Femur (tissue), 1 donor: ENCODE data around the gene SF3A2.
A peak's percentile ranks its signal among the peaks of the same experiment; 100 is the strongest.

Experiments
- DNase-seq: peaks from one replicate; pipeline ENCODE4 v3.0.0-alpha.2; 2017

SF3A2 gene

GRCh38 chr19:2255112-2255845 lies 18.7 kb downstream of the SF3A2 start:
- DNase-seq: peak; percentile 39

- peak; percentile 87 for DNase-seq
Measured at GRCh38 chr19:2255982-2256685, 19.5 kb downstream of the SF3A2 start, which contains the start of gene JSRP1. TSS of gene JSRP1 (minus strand) at chr19:2256417. CDS start at chr19:2255314, 1,103 bp downstream.

GRCh38 chr19:2259336-2259735 lies 22.7 kb downstream of the SF3A2 start:
- DNase-seq: no peak

GRCh38 chr19:2260341-2260805 lies 23.7 kb downstream of the SF3A2 start:
- DNase-seq: no peak

- DNase-seq: peak; percentile 43
Measured at GRCh38 chr19:2261438-2262172, 25.0 kb downstream of the SF3A2 start.

- peak; percentile 85 for DNase-seq
Measured at GRCh38 chr19:2266183-2266993, 29.8 kb downstream of the SF3A2 start.

GRCh38 chr19:2268480-2268830 lies 31.8 kb downstream of the SF3A2 start:
- no peak for DNase-seq

- DNase-seq: no peak
Measured at GRCh38 chr19:2268861-2269243, 32.2 kb downstream of the SF3A2 start.

GRCh38 chr19:2269244-2270156 lies 32.9 kb downstream of the SF3A2 start:
- DNase-seq: peak; percentile 99

GRCh38 chr19:2270157-2270422 lies 33.5 kb downstream of the SF3A2 start:
- DNase-seq: peak; percentile 65

- peak; percentile 93 for DNase-seq
Measured at GRCh38 chr19:2270423-2271233, 34.0 kb downstream of the SF3A2 start.

GRCh38 chr19:2271234-2272103 lies 34.8 kb downstream of the SF3A2 start:
- DNase-seq: no peak

- DNase-seq: peak; percentile 89
Measured at GRCh38 chr19:2273356-2274184, 36.9 kb downstream of the SF3A2 start.

- DNase-seq: no peak
Measured at GRCh38 chr19:2274185-2274711, 37.6 kb downstream of the SF3A2 start.

- peak; percentile 72 for DNase-seq
Measured at GRCh38 chr19:2274931-2275535, 38.4 kb downstream of the SF3A2 start.

- no peak for DNase-seq
Measured at GRCh38 chr19:2275588-2276428, 39.2 kb downstream of the SF3A2 start.

- DNase-seq: no peak
Measured at GRCh38 chr19:2276429-2276986, 39.9 kb downstream of the SF3A2 start.
